SK-N-MC (cell line): ENCODE measurements around the gene PDRG1.

ENCODE experiments used
- EZH2 ChIP-seq: fragments of 200-600 bp; sonication (generic); IDR thresholded peaks from one replicate; pipeline ENCODE4 v1.6.1; 2017; ENCODE audit warnings: antibody characterized with exemption
- POLR2AphosphoS5 ChIP-seq: IDR thresholded peaks from 2 replicates; pipeline ENCODE4 v1.6.1; 2012; ENCODE audit warnings: mild to moderate bottlenecking, low read depth, low read length, borderline replicate concordance

GRCh38 chr20:31990641-31991338 is 38.9 kb upstream of the PDRG1 start:
- TF ChIP-seq POLR2AphosphoS5 (no peak), EZH2 (no peak)
